ENCODE data around the gene SLC2A6. TPM values are rescaled to one million over a fixed set of nuclear protein-coding genes. Genes with fewer than 3 reads are reported as not detected.

Gene SLC2A6
- total RNA-seq, 1 experiment from 2014 or later = 10.7 TPM

GRCh38 chr9:133463234-133463863 lies 15.6 kb downstream of the SLC2A6 start:
- Histone ChIP-seq H3K9ac (ENCODE audit: low read length) (no peak overlapping the region), H2AFZ (ENCODE audit: low read depth, low read length, poor library complexity, severe bottlenecking) (no peak overlapping the region), H3K36me3 (ENCODE audit: control insufficient read depth in 1 of 2, insufficient read depth in 2 of 2, low read length in 2 of 2) (no peaks in the 10 kb centered on the region), H3K79me2 (ENCODE audit: insufficient read depth, low read length) (no peaks in the 10 kb centered on the region), H3K27me3 (ENCODE audit: insufficient read depth, low read length) (no peaks in the 10 kb centered on the region), H3K9me3 (ENCODE audit: control insufficient read depth in 1 of 2, insufficient read depth in 1 of 2, low read depth in 1 of 2, low read length in 2 of 2) (no peaks in the 10 kb centered on the region), H3K4me3 (replicated peaks in 1 of 2; ENCODE audit: low read depth in 1 of 2, low read length in 2 of 2) (no peak overlapping the region), H4K20me1 (ENCODE audit: insufficient read depth) (no peaks in the 10 kb centered on the region), H3K4me1 (ENCODE audit: control insufficient read depth in 1 of 2, insufficient read depth in 2 of 2, low read length in 2 of 2) (peaks cover 14 to 17% of the 10 kb centered on the region in 2 experiments), H3K4me2 (ENCODE audit: low read length) (no peak overlapping the region), H3K9me2 (ENCODE audit: insufficient read depth) (no peaks in the 10 kb centered on the region), H3K27ac (ENCODE audit: low read depth, low read length) (no peak overlapping the region)
- DNase-seq (ENCODE audit: low read depth, low spot score) (no peak), ATAC-seq (peak; percentile 45)
- no TSS peak for BruUV-seq (replicated peaks)
- ChIA-PET POLR2A (no interaction called here), RAD21 (ENCODE audit: low non-redundant PET in 1 of 2, low total read pairs in 2 of 2, uncharacterized antibody in 2 of 2, unreplicated experiment in 2 of 2) (no interaction called here), CTCF (no interaction called here)
- TF ChIP-seq ZBTB33 (IDR thresholded peaks at IDR 0.05; ENCODE audit: extremely low read depth, insufficient replicate concordance, low read length) (no peak), TCF7L2 (IDR thresholded peaks at IDR 0.05; ENCODE audit: borderline replicate concordance, extremely low read depth, insufficient read depth, insufficient read length) (no peak), ATF3 (IDR thresholded peaks at IDR 0.05) (no peak), MAX (IDR thresholded peaks at IDR 0.05) (no peak), FOSL1 (IDR thresholded peaks at IDR 0.05; ENCODE audit: low read depth) (no peak), JUND (IDR thresholded peaks at IDR 0.05) (no peak), POLR2A (IDR thresholded peaks at IDR 0.05; ENCODE audit: borderline replicate concordance, extremely low read depth, insufficient read depth, insufficient read length) (no peak), SRF (IDR thresholded peaks at IDR 0.05; ENCODE audit: low read depth) (no peak), POLR2AphosphoS5 (IDR thresholded peaks at IDR 0.05; ENCODE audit: low read depth, low read length) (no peak), CEBPB (IDR thresholded peaks at IDR 0.05; ENCODE audit: low read depth) (no peak), RAD21 (IDR thresholded peaks at IDR 0.05; ENCODE audit: low read depth) (peak; percentile 74), CBX3 (IDR thresholded peaks at IDR 0.05; ENCODE audit: low read depth) (no peak), EZH2phosphoT487 (IDR thresholded peaks at IDR 0.05; ENCODE audit: borderline replicate concordance) (no peak), ELF1 (IDR thresholded peaks at IDR 0.05; ENCODE audit: borderline replicate concordance, low read depth) (no peak), YY1 (IDR thresholded peaks at IDR 0.05; ENCODE audit: extremely low read depth, insufficient replicate concordance, low read depth, low read length) (no peak)
- TF ChIP-seq, protein P1, sequence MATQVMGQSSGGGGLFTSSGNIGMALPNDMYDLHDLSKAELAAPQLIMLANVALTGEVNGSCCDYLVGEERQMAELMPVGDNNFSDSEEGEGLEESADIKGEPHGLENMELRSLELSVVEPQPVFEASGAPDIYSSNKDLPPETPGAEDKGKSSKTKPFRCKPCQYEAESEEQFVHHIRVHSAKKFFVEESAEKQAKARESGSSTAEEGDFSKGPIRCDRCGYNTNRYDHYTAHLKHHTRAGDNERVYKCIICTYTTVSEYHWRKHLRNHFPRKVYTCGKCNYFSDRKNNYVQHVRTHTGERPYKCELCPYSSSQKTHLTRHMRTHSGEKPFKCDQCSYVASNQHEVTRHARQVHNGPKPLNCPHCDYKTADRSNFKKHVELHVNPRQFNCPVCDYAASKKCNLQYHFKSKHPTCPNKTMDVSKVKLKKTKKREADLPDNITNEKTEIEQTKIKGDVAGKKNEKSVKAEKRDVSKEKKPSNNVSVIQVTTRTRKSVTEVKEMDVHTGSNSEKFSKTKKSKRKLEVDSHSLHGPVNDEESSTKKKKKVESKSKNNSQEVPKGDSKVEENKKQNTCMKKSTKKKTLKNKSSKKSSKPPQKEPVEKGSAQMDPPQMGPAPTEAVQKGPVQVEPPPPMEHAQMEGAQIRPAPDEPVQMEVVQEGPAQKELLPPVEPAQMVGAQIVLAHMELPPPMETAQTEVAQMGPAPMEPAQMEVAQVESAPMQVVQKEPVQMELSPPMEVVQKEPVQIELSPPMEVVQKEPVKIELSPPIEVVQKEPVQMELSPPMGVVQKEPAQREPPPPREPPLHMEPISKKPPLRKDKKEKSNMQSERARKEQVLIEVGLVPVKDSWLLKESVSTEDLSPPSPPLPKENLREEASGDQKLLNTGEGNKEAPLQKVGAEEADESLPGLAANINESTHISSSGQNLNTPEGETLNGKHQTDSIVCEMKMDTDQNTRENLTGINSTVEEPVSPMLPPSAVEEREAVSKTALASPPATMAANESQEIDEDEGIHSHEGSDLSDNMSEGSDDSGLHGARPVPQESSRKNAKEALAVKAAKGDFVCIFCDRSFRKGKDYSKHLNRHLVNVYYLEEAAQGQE (IDR thresholded peaks at IDR 0.05; ENCODE audit: low read depth) = no peak
- TF ChIP-seq, protein P2, sequence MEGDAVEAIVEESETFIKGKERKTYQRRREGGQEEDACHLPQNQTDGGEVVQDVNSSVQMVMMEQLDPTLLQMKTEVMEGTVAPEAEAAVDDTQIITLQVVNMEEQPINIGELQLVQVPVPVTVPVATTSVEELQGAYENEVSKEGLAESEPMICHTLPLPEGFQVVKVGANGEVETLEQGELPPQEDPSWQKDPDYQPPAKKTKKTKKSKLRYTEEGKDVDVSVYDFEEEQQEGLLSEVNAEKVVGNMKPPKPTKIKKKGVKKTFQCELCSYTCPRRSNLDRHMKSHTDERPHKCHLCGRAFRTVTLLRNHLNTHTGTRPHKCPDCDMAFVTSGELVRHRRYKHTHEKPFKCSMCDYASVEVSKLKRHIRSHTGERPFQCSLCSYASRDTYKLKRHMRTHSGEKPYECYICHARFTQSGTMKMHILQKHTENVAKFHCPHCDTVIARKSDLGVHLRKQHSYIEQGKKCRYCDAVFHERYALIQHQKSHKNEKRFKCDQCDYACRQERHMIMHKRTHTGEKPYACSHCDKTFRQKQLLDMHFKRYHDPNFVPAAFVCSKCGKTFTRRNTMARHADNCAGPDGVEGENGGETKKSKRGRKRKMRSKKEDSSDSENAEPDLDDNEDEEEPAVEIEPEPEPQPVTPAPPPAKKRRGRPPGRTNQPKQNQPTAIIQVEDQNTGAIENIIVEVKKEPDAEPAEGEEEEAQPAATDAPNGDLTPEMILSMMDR (IDR thresholded peaks at IDR 0.05 in 2 of 3, conservative IDR thresholded peaks at IDR 0.05 in 1 of 3; ENCODE audit: borderline replicate concordance in 1 of 3, insufficient read depth in 1 of 3, low read depth in 2 of 3, low read length in 2 of 3) = peak; percentile 77 to 98 (median 86)
- intact Hi-C loops (cut with micrococcal nuclease) = loop anchor here (5.0 kb wide), 1 partner anchor 46 kb away; the partner anchor contains the start of gene REXO4

All from HCT116 (cell line).